Brain microvascular endothelial cell (primary cell): ENCODE measurements around the gene PLEKHG2.

Experiments
- DNase-seq: peaks from one replicate; pipeline ENCODE4 v3.0.0-alpha.2; 2020
- H3K27ac ChIP-seq: fragments of 250-450 bp; sonication (Bioruptor Pico); 2 replicates; pipeline ENCODE4 v1.5.1; 2020; ENCODE audit warnings: mild to moderate bottlenecking, moderate library complexity
- H3K27me3 ChIP-seq: fragments of 250-450 bp; sonication (Bioruptor Pico); replicated peaks from 2 replicates; pipeline ENCODE4 v1.5.1; 2020; ENCODE audit warnings: mild to moderate bottlenecking
- H3K36me3 ChIP-seq: fragments of 250-450 bp; sonication (Bioruptor Pico); replicated peaks from 2 replicates; pipeline ENCODE4 v1.5.1; 2020; ENCODE audit warnings: mild to moderate bottlenecking
- H3K4me3 ChIP-seq: 2 replicates; pipeline ENCODE4 v1.5.1; 2011; ENCODE audit warnings: low read depth, mild to moderate bottlenecking, control low read depth, low read length, moderate library complexity
- in situ Hi-C: cut with HindIII; loops from 2 replicates; pipeline ENCODE4 v1.10.0; 2017; ENCODE audit warnings: low sequenced_read_pairs, low pct_ligation_motif_present
- TF ChIP-seq, protein P1 (sequence below): IDR thresholded peaks from 2 replicates; pipeline ENCODE4 v1.5.1; 2011; ENCODE audit warnings: low read depth, mild to moderate bottlenecking, moderate library complexity, low read length, control low read depth, inconsistent platforms; ENCODE audit errors: missing control alignments

The PLEKHG2 gene

DNA sequence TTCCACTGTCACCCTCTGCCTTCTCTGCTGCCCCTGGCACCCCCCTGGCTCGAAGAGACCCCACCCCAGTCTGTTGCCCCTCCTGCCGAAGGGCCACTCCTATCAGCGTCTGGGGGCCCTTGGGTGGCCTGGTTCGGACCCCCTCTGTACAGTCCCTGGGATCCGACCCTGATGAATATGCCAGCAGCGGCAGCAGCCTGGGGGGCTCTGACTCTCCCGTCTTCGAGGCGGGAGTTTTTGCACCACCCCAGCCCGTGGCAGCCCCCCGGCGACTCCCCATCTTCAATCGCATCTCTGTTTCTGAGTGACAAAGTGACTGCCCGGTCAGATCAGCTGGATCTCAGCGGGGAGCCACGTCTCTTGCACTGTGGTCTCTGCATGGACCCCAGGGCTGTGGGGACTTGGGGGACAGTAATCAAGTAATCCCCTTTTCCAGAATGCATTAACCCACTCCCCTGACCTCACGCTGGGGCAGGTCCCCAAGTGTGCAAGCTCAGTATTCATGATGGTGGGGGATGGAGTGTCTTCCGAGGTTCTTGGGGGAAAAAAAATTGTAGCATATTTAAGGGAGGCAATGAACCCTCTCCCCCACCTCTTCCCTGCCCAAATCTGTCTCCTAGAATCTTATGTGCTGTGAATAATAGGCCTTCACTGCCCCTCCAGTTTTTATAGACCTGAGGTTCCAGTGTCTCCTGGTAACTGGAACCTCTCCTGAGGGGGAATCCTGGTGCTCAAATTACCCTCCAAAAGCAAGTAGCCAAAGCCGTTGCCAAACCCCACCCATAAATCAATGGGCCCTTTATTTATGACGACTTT, 3.9 kb upstream of the PLEKHG2 start:
- in situ Hi-C loops = no loop called here

DNA sequence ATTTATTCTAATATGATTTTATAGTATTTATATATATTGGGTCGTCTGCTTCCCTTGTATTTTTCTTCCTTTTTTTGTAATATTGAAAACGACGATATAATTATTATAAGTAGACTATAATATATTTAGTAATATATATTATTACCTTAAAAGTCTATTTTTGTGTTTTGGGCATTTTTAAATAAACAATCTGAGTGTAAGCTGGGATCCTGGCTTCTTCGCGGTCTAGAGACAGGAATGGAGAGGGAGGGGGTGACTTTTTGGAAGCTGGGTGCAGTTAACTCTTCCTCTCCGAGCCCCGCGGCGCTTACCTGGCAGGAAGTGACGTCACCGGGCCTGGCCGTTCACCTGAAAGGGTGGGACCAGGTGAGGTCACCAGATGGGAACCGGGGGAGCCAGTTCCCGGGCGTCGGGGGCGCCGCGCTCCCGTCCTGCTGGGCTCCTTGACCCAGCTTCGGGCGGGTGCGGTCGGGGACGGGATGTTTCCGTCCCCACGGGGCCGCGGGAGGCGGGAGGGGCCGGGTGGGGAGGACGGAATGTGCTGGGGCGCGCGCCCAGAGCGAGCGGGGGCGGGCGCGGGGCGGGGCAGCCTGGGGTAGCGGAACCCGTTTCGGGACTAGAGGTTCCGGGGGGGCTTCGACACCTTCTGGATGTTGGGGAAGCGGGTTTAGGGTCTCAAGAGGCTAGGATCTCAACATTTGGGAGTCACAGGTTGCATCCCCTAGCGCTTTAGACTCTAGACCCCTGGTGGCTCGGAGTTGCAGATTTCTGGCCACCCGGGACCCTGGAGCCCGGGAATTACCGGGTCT, 3.1 kb upstream of the PLEKHG2 start:
- no peak for DNase-seq
- H3K4me3 ChIP-seq = peak overlapping the region; percentile 98
- TF ChIP-seq, protein P1, sequence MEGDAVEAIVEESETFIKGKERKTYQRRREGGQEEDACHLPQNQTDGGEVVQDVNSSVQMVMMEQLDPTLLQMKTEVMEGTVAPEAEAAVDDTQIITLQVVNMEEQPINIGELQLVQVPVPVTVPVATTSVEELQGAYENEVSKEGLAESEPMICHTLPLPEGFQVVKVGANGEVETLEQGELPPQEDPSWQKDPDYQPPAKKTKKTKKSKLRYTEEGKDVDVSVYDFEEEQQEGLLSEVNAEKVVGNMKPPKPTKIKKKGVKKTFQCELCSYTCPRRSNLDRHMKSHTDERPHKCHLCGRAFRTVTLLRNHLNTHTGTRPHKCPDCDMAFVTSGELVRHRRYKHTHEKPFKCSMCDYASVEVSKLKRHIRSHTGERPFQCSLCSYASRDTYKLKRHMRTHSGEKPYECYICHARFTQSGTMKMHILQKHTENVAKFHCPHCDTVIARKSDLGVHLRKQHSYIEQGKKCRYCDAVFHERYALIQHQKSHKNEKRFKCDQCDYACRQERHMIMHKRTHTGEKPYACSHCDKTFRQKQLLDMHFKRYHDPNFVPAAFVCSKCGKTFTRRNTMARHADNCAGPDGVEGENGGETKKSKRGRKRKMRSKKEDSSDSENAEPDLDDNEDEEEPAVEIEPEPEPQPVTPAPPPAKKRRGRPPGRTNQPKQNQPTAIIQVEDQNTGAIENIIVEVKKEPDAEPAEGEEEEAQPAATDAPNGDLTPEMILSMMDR = peak; percentile 33
- H3K27ac ChIP-seq = peak overlapping the region; percentile 91
- in situ Hi-C loops = no loop called here
- H3K27me3 ChIP-seq = no peaks in the 10 kb centered on the region
- peaks cover 9% of the 10 kb centered on the region for H3K36me3 ChIP-seq

More for the DNA sequence above, 3.9 kb upstream of the PLEKHG2 start:
- Histone ChIP-seq H3K4me3 (peak overlapping the region; percentile 98), H3K27me3 (no peaks in the 10 kb centered on the region), H3K27ac (peak overlapping the region; percentile 91), H3K36me3 (peaks cover 9% of the 10 kb centered on the region)
- no peak for DNase-seq
- TF ChIP-seq, protein P1 = no peak

DNA sequence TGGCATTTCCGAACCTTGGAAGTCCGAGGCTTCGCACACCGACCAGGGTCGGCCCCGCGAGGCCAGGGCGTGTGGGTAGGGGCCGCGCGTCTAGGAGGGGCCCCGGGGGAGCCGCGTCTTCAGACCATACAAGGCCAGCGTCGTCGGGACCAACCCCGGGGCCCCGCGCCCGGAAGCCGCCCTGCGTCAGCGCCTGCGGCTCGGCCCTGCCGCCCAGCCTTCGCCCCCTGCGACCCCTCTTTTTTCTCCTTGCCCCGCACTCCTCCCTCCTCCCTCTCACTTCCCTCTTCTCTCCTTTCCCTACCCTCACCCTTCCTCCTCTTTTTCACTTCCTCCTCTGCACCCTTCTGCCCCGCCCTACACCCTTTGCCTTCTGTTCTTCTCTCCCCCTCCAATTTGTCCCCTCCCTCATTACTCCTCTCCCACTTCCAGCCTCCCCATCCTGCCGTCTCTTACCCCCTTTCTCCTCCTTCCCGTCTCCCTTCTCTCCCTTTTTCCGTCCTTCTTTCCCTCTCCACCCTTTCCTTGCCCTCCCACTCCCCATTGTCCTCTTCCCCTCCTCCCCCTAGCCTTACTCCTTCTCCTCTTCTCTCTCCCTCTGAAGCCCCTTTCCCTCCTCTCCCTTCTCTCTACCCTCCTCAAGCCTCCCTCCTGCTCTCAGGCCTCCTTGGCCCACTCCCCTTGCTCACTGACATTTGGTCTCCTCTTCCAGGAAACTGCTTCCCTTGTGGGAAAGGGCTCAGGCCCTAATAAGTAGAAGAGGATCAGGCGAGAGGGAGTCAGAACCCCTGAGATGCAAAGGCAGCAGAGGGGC, 2.2 kb upstream of the PLEKHG2 start:
- DNase-seq = peak; percentile 67
- in situ Hi-C loops = no loop called here
- TF ChIP-seq, protein P1 = no peak

DNA sequence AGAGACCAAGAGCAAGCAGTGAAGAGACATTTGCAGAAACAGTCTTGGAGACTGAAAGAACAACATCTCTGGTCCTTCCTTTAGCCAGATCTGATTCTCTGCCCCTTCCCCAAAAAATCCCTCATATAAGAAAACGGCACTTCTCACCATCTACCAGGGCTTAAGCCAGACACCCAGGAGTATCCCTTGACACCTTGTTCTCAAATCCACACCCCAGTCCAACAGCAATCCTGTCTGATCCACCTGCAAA, 1.7 kb upstream of the PLEKHG2 start:
- no peak for DNase-seq
- in situ Hi-C loops = no loop called here
- peak overlapping the region; percentile 91 for H3K27ac ChIP-seq
- TF ChIP-seq, protein P1 = no peak
- H3K4me3 ChIP-seq = no peak overlapping the region
- H3K36me3 ChIP-seq = peaks cover 11% of the 10 kb centered on the region
- no peaks in the 10 kb centered on the region for H3K27me3 ChIP-seq

More for the DNA sequence above, 2.2 kb upstream of the PLEKHG2 start:
- Histone ChIP-seq H3K36me3 (peaks cover 9% of the 10 kb centered on the region), H3K27me3 (no peaks in the 10 kb centered on the region), H3K4me3 (peak overlapping the region; percentile 98), H3K27ac (peak overlapping the region; percentile 91)

DNA sequence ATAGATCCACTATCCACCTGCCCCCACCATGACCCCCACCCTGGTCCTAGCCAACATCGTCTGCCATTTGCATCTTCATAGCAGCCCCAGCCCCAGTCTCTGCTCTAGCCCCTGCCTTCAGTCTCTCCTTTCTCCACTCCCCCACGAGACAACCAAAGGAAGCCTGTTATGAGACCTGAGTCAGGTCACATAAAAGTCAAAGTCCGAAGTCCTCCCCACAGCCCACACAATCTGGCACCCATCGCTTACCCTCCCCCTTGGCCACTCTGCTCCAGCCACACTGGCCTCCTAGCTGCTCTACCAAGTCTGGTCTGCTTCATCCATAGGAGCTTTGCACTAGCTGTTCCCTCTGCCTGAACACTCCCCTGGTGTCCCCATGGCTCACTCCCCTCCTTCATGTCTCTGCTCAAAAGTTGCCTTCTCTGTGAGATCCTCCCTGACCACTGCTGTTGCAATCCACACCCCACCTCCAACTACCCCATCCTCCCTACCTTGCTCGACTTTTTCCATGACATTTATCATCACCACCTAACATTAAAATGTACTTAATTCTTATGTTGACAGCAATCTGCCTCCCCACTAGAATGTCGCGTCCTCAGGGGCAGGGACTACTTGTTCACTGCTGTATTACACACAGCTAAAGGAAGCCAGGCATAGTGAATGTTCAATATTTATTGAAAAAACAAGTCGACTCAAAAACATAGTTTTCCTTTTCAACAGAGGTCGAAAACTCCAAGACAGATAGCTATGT, 1.2 kb upstream of the PLEKHG2 start:
- Histone ChIP-seq H3K4me3 (peak overlapping the region; percentile 33), H3K36me3 (peaks cover 16% of the 10 kb centered on the region), H3K27me3 (no peaks in the 10 kb centered on the region), H3K27ac (peak overlapping the region; percentile 91)
- TF ChIP-seq, protein P1 = no peak
- in situ Hi-C loops = no loop called here
- DNase-seq = peak; percentile 66
